GM21360 (cell line): ENCODE data around the gene IGFLR1.
A peak's percentile ranks its signal among the peaks of the same experiment; 100 is the strongest.

Experiments
- ATAC-seq: cut with Tn5 transposase; IDR thresholded peaks from one replicate; pipeline ENCODE4 v1.9.1; 2021; ENCODE audit warnings: mild to moderate bottlenecking, moderate library complexity; ENCODE audit not compliant: unreplicated experiment

The IGFLR1 gene

DNA sequence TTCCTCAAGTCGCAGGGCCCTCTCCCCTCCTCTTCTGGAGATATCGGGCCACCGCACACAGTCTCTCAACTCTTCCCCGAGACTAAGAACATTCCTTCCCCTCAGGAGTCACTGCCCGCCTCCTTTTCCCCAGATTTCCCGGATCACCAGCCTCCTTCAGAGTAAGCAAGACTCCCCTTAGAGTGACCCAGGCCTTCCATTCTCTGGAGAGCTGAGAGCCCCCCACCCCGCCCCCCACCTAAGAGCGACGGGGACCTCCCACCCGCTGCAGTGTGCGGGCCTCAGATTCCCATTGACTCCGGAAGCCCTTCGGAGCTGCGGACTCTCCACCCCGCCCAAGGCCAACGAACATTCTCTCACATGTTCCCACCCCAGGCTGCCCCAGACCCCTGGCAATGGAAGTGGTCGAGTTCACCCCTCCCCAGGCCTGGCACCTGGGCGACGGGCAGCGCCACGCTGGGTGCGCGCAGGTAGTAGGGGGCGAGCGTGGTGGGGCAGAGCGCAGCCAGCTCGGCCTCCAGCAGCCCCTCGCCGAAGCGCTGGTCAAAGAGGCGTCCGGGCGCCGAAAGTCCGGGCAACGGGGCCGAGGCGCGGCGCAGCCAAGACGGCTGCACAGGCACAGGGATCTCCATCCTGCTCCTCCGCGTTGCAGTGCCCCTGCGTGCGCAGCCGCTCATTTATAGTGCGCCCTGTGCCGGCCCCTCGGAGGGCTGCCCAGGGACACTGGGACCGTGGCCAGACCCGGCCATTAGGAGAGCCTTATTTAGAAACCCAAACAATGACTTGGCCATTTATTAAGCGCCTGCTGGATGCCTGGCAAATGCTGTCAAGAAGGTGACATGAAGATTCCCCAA, 14.4 kb upstream of the IGFLR1 start, which contains the start of gene HSPB6:
Gene HSPB6 (minus strand): TSS at position 653 of the 854 bp plus-strand sequence. CDS start 21 bp downstream, at position 632.
- no peak for ATAC-seq

DNA sequence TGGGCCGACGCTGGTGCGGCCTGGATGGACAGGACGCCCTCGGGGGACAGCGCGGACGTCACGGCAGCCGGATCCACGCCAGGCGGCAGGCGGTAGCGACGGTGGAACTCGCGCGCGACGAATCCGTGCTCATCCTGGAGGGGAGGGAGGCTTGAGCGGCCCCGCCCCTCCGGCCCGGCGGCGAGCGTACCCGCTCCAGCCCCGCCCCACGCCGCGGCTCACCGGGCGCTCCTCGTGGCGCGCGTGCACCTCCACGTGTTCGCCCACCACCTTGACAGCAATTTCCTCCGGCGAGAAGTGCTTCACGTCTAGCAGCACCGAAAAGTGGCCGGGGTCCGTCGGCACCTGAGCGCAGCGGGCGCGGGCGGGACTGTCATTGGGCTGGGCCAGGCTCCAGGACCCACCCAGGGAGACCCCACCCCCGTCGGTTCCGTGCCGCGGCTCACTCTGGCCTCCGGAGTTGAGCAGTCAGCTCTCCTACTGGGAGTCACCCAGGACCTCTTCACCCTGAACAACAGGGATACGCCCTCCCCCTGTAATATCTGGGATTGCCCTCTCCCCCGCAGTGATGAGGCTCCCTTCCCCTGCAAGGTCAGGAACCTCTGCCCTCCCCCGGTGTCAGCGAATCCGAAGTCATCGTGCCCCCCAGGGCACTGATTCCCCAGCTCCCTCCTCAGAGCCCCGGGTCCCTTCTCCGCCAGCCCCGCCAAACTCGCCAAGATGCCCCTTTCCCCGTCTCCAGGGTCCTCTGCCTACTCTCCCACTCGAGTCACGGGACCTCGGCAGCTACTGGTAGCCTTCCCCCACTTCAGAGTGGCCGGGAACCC, 13.5 kb upstream of the IGFLR1 start:
- ATAC-seq = no peak

DNA sequence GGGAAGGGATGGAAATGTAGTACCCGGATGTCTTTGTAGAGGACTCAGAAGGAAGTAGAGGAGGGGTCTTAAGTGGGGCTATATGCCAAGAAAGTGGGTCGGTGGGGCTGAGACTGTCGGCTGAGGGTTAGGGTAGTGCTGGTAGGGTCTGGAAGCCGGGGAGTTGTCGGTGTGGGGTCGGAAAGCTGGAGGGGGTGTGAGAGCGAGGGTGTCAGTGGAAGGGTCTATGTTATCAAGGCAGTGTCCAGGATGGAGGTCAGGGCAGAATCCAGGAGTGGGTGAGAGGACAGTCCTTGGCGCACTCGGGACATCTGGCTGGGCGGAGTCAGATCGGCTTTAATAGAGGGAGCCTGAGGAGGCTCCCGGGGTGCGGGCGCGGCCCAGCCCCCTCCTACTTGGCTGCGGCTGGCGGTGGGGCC, 12.9 kb upstream of the IGFLR1 start:
- no peak for ATAC-seq

DNA sequence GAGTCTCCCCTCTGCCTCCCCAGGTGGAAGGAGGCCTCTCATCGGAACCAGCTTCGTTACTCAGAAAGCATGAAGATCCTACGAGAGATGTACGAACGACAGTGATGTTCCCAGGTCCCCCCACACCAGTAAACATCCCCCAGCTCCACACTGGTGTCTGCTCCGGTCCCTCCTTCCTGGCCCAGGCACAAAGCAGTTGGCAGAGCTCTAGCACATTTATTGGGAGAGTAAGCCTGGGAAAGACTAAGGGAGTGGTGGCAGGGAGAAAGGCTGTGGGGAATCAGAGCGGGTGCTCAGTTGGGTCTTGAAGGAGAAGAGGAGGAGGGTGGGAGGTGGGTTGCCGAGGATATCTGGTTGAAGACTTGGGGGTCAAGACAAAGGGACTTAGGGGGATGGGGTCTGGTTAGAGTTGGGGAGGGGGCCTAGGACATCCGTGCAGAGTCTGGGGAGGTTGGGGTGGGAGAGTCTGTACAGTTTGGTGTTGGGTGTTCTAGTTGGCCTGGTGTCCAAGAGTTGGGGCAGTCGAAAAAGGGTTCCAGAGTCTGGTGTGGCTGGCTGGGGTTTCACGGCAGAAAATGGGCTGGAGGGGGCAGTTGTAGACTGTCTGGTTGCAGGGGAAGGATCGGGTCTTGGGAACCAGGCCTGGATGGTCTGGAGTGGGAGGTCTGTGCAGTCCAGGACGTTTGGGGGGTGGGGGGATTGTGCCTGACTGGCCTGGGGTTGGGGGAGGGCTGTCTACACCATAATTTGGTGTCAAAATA, 12.3 kb upstream of the IGFLR1 start:
- no peak for ATAC-seq

DNA sequence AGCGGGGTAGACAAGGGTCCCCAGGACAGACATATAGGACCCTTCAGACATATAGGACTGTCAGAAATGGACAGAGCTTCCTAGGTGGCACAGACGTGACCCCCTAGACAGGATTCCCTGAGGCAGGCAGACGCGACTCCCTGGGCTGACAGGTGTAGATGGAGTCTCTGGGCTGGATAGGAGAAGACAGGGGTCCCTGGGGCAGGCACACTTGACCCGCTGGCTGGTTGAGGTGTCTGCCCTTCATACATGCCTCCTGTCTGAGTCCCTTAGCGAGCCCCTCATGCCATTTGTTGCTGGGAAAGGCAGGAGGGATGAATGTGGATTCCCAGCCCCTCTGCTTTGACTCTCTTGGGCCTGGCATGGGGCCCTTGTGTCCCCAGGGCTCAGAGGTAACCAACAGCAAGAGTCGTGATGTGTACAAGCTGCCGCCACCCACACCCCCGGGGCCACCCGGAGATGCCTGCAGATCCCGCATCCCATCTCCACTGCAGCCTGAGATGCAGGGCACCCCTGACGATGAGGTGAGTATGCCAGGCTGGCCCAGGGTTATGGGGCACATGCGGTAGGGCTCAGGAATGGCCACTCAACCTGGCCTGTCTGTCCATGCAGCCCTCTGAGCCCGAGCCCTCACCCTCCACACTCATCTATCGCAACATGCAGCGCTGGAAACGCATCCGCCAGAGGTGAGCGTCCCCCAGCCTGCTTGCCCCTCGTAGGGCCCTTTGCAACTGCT, 11.6 kb upstream of the IGFLR1 start:
- ATAC-seq = no peak

DNA sequence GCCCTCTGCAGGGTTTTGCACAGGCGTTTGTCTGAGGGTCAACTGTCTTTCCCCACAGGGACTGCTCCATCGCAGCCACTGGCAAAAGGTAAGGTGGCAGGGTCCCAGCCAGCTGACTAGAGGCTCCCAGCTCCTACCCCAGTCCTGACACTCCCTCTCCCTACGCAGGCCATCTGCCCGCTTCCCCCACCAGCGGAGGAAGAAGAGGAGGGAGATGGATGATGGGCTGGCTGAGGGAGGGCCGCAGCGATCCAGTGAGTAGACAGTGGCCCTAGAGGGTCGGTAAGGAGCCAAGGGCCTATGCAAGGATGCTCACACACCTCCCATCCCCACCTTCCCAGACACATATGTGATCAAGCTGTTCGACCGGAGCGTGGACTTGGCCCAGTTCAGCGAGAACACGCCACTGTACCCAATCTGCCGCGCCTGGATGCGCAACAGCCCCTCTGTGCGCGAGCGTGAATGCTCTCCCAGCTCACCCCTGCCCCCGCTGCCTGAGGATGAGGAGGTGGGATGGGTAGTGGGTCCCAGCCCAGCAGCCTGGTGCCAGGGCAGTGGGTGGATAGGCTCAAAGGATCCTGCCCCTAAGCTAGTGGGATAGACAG, 10.6 kb upstream of the IGFLR1 start:
- ATAC-seq = no peak

DNA sequence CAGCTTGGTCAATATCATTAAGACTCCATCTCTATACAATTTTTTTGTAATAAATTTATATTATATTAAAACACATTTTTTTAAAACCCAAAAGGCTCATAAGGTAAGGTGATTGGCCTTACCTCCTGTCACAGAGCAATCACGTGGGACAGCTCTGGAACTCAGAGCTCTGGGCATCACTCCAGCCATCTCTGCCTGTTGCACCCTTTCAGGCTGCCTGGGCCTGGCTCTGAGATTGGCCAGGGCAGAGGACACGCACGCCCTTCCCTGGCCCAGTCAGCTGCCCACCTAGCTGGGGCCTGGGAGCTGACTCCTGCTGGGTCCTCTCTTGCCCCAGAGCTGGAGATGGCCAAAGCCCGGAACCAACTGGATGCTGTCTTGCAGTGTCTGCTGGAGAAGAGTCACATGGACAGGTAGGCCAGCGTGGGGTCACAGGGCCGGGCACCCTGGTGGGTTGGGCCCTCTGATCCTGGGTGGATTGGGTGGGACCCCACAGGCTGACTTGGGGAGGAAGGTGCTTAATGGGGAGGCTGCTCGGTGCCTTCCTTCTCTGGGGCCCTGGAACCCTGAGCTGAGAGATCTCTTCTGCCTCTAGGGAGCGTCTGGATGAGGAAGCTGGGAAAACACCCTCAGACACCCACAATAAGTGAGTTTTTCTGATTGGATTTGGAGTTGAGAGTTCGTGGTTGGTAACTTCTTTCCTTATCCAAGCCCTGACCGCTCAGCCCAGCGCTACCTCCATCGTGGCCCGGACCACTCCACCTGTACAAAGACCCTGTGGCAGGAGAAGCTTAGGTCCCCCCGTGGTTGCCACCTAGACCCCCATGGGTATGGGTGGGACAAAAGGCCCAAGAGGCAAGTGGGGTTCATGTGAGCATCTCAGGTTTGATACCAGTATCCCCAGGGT, 9.8 kb upstream of the IGFLR1 start:
- ATAC-seq = no peak

DNA sequence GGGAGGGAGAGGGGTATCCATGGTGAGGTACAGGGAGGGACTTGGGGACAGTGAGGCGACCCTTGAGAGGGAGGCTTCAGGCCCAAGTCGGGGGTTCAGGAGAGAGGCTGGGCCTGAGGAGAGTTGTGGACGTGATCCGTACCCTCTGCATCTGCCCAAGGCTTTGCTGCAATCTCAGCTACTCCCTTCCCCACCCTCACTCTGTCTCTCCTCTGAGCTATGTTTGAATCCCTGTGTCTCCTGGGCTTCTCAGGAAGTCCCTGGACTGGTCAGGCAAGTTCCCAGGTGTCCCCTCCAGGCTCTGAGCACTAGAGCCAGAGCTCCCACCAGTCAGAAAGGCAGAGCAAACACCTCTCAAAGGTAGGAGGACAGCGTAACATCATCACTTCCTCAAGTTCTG, 7.9 kb upstream of the IGFLR1 start:
- ATAC-seq = no peak

DNA sequence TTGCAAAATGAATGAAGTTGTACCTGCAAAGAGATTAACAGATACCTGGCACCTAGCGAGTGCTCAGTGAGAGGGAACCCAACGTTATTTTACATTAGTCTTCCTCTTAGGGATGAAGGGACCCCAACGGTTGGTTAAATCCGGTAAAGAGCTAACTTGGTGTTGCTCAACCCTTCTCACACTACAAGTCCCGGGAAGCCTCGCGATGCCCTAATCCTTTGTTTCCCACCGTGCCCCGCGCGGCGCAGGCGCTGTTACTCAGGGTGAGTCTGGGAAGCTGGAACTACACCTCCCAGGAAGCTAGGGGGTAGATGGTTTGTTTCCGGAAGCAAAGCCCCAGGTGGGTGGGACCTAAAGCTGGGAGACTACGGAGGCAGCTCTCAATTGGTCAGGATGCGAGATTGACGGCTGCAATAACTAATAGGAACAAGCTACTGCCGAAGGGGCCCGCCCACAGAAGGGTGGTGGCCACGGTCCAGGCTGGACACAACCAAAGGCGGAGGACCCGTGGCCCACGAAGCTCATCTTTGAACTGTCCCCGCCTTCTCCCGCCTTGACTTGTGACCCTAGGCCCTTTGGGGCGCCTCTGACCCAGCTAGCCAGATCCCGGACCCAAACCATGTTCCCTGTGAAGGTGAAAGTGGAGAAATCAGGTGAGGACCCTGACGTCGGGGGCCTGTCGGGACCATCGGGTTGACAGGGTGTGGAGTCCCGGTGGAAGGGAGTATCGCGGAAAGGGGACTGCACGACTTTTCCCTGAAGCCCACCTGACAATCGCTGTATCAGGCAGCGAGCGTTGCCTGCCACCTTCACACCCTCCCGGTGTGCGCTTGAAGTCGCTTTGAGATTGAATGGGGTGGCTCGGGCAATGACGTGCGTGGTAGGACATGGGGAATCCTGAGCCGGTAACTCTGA, 6.1 kb upstream of the IGFLR1 start, which contains the start of gene LIN37:
Gene LIN37 (plus strand): TSS at position 471 of the 915 bp plus-strand sequence. CDS start 149 bp downstream, at position 620.
- peak; percentile 58 for ATAC-seq

DNA sequence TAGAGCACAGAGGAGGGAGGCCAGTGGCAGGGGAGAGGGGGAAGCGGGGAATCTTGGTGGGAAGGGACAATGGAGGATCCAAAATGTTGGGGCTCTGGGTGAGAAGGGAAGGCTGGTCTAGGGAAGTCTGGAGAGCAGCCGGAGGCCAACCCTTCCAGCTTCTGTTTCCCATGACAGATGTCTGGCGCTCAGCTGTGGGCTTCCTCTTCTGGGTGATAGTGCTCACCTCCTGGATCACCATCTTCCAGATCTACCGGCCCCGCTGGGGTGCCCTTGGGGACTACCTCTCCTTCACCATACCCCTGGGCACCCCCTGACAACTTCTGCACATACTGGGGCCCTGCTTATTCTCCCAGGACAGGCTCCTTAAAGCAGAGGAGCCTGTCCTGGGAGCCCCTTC, 4.3 kb upstream of the IGFLR1 start:
- ATAC-seq = no peak

DNA sequence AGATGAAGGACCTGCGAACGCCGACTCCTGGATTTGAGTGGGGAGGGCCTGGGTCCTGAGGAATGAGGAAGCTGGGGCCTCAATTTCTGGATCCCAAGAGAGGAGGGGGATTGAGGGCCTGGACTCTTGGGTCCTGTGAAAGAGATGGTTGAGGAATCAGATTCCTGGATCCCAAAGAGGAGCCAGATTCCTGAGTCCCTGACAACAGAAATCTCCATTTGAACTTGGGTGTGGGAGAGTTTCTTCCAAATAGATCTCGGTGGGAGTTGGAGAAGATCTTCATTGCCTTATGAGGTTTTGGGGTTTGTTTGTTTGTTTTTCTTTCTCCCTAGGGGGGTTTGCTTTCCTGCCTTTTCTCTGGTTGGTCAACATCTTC, 3.8 kb upstream of the IGFLR1 start:
- no peak for ATAC-seq

DNA sequence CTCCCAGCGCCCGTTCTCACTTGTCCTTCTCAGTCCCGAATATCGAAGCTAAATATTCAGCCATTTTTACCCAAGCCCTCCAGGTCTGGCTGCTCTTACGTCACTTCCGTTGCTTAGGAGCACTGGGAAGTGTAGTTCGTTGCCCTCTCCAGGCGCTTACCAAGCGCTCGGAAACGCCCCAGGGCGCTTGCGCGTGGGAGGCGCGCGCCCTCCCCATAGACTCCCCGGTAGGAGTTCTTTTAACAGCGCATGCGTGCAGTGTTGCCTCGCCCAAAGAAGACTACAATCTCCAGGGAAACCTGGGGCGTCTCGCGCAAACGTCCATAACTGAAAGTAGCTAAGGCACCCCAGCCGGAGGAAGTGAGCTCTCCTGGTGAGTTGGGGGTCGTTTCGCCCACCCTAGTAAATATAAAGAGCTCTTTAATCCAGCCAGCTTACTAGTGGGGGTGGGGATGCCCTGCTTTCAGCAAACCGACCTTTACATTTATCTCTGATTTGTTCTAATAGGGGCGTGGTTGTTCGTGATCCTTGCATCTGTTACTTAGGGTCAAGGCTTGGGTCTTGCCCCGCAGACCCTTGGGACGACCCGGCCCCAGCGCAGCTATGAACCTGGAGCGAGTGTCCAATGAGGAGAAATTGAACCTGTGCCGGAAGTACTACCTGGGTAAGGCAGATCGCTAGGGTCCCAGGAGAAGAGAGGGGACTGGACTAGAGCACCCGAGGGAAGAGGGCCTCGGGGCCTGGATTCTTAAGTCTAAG, 3.3 kb upstream of the IGFLR1 start, which contains the start of the genes PSENEN and U2AF1L4:
Gene PSENEN (plus strand): TSS at position 324 of the 759 bp plus-strand sequence. CDS start 280 bp downstream, at position 604.
Gene U2AF1L4 (minus strand): TSS at position 91 of the 759 bp plus-strand sequence. CDS start 27 bp downstream, at position 64.
- peak; percentile 41 for ATAC-seq

DNA sequence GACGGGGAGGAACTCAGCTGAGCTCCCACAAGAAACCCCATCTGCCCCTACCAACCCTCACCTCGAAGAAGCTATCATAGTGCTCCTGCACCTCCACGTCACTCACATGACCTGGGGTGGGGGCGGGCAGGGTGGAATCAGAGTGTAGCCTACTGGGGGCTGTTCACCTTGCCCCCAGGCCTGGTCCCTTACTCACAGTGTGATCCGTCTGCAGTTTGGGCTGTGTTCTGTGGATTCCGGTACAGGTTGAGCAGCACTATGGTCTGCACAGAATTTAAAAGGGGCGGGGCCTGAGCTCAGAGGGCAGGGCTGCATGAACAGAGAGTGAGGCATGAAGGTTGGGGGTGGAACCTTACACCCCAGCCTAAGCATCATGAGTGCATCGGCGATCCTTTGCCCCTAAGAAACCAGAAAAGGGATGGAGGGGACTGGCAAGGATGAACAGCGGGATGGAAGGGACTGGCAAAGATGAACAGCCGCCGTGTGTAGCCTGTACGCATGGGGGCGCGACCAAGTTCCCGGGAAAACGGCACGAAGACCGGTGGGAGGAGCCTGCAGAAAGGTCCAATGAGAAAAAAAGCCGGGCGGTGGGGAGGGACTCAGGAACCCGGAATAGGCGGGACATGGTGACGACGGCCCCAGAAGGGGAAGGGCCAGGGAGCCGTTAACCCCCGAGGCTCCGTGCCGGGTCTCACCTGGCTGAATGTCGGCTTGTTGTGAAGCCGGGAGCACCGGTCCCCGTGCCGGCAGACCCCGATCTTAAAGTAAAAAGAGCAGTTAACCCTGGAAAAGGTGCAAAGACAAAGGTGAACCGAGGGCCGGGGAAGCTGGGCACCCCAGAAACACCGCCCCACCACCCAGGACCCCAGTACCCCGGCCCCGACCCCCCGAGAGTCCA, 2.4 kb upstream of the IGFLR1 start:
- peak; percentile 21 for ATAC-seq

DNA sequence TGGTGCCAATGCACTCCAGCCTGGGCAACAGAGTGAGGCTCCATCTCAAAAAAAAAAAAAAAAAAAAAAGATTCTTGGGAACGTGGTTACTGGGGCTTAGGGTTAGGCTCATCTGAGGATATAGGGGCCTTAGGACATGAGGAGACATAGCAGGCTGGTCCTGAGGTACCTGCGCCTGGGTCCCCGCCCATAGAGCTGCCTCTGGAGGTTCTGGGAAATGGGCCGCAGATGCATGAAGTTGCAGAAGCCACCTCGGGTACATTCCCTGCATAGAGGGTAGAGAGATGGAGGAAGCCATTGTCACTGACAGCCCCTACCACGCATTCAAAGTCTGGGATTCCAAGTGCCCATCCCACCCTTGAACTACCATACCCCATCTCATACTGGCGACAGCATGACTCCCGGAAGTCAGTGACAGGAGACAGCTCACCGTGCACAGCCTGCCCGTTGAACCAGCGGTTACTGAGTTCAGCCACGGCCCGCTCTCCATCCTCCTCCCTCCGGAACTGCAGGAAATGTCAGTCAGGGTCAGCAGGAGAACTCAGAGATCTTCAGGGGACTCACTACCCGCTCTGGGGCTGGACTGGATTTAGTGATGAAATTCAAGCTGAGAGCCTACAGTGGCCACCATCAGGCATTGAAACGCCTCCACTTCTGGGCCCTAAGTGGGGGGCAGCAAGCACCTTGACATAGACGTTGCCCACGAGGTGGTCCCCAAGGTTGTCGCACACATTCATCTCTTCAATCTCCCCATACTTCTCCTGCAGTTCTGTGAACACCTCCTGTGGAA, 1.6 kb upstream of the IGFLR1 start:
- no peak for ATAC-seq

DNA sequence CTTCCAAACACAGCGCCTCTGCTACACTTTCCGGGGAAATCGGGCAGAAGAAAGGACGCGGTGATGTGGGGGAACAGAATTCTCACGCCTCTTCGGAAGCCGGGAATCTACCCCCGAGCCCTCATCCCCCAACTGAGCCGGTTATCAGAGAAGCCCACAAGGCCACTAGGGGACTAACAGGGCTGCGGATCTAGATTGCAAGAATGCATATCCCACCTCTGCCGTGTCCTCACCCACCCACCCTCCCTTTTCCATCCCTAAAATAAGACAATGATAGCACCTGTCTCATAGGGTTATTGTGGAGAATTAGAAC, 1.1 kb downstream of the IGFLR1 start:
- ATAC-seq = no peak
